Activated CD8-positive, alpha-beta memory T cell treated with anti-CD3 and anti-CD28 coated beads for 36 hours (primary cell): Measurements from ENCODE around the gene INHBE. TPM values are rescaled to one million over a fixed set of nuclear protein-coding genes. Genes with fewer than 3 reads are reported as not detected.
"Not testable (repeated sequence)": the region's sequence is repeated elsewhere in the genome, so short reads cannot be mapped to it uniquely, and the experiment has no call there.

Experiments used
- CTCF ChIA-PET: fragments of 350-600 bp; sonication (Branson Sonifier 250); formaldehyde crosslinking; loops from one replicate; lab custom pipeline; 2021; ENCODE audit warnings: antibody characterized with exemption; lab: Charles Lee
- POLR2A ChIA-PET: fragments of 350-600 bp; sonication (Branson Sonifier 250); formaldehyde crosslinking; loops from one replicate; lab custom pipeline; 2021; ENCODE audit warnings: antibody characterized with exemption; lab: Charles Lee
- total RNA-seq, 2 experiments: library from RNA; stranded (reverse); gene quantifications; one replicate each; pipeline ENCODE4 v1.2.3, GENCODE V29; 2021

Gene INHBE
- 1 to 10 TPM; 1.1 to 1.2 TPM for total RNA-seq

GRCh38 chr12:57454566-57455373 is at the start of gene INHBE:
TSS of gene INHBE (plus strand) at chr12:57455307. CDS start at chr12:57455537, 230 bp downstream.
- POLR2A ChIA-PET = interaction anchor here (0.6 kb wide), 3 partner anchors 25 to 730 kb away, joined by 4 to 8 read pairs (median 4); partner anchors contain the start of gene NACA
- CTCF ChIA-PET = interaction anchor here (1.0 to 3.2 kb wide), 13 partner anchors 8 to 226 kb away, joined by 3 to 16 read pairs (median 4); partner anchors contain the start of gene SHMT2

DNA sequence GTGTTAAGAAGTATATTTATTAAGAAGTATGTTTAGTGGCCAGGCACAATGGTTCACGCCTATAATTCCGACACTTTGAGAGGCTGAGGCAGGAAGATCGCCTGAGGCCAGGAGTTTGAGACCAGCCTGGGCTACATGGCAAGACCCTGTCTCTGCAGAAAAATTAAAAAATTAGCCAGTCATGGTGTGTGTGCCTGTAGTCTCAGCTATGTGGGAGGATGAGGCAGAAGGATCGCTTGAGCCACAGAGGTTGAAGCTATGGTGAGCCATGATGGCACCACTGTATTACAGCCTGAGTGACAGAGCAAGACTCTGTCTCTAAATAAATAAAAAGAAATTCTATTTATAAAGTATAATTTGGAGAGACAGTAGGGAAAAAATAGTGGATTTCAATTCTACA is 44.6 kb upstream of the INHBE start:
- ChIA-PET POLR2A (no interaction called here), CTCF (interaction anchor here (0.6 to 1.1 kb wide), 4 partner anchors 8 to 168 kb away, joined by 3 read pairs; no protein-coding TSS in a partner anchor)

DNA sequence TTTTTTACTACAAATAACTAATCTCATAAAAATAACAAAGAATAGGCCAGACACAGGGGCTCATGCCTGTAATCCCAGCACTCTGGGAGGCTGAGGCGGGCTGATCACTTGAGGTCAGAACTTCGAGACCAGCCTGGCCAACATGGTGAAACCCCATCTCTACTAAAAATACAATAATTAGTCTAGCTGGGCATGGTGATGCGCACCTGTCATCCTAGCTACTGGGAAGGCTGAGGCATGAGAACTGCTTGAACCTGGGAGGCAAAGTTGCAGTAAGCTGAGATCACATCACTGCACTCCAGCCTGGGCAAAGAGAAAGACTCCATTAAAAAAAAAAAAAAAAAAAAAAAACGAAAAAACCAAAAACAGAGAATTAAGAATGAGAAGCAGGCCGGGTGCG is 40.9 kb upstream of the INHBE start:
- POLR2A ChIA-PET = not testable (repeated sequence)
- CTCF ChIA-PET = interaction anchor here (0.7 kb wide), 1 partner anchor 98 kb away, joined by 4 read pairs; no protein-coding TSS in a partner anchor

DNA sequence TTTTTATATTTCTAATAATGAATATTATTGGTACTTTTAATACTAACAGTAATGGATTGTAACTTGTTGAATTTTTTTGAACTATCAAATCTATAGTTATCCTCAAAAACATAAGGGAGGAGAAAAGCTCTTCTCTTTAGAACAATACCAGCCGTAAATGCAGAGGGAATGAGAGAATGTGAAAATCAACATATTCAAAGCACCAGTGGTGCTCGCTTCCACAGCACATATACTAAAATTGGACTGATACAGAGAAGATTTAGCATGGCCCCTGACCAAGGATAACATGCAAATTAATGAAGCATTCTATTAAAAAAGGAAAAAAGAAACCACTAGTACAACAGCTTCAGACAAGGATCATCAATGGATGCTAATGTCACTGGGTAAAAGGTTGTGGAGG is 40.0 kb upstream of the INHBE start:
- POLR2A ChIA-PET = no interaction called here
- CTCF ChIA-PET = no interaction called here

- ChIA-PET POLR2A (no interaction called here), CTCF (no interaction called here)
Observed at GRCh38 chr12:57416039-57416996, 38.8 kb upstream of the INHBE start.

GRCh38 chr12:57418255-57418654 is 36.9 kb upstream of the INHBE start:
- CTCF ChIA-PET = interaction anchor here (0.5 to 0.8 kb wide), 3 partner anchors 8 to 141 kb away, joined by 3 read pairs; no protein-coding TSS in a partner anchor
- POLR2A ChIA-PET = no interaction called here

DNA sequence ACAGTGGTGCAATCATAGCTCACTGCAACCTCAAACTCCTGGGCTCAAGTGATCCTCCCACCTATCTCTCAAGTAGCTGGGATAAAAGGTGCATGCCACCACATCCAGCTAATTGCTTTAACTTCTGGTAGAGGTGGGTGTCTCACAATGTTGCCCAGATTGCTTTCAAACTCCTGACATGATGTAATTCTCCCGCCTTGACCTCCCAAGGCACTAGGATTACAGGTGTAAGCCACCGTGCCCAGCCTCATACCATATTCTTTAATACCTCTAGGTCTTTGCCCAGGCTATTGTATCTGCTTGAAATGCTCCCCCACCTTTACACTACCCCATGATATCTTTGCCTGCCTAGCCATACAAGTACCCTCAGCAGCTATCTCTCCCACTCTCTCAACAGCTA is 35.6 kb upstream of the INHBE start:
- CTCF ChIA-PET = no interaction called here

GRCh38 chr12:57420482-57420881 is 34.6 kb upstream of the INHBE start:
- POLR2A ChIA-PET = interaction anchor here (0.7 kb wide), 1 partner anchor 67 kb away, joined by 4 read pairs; no protein-coding TSS in a partner anchor
- CTCF ChIA-PET = no interaction called here

More for the DNA sequence above, 35.6 kb upstream of the INHBE start:
- POLR2A ChIA-PET = no interaction called here

- POLR2A ChIA-PET = not testable (repeated sequence)
Observed at GRCh38 chr12:57426948-57427347, 28.2 kb upstream of the INHBE start.

GRCh38 chr12:57428965-57429364 is 26.1 kb upstream of the INHBE start:
- ChIA-PET CTCF (interaction anchor here (0.6 to 1.4 kb wide), 3 partner anchors 24 to 93 kb away, joined by 3 read pairs; partner anchors contain the start of gene INHBE), POLR2A (no interaction called here)

More at GRCh38 chr12:57426948-57427347, 28.2 kb upstream of the INHBE start:
- CTCF ChIA-PET = interaction anchor here (0.6 kb wide), 1 partner anchor 29 kb away, joined by 3 read pairs; no protein-coding TSS in a partner anchor

GRCh38 chr12:57429473-57430111 is 25.5 kb upstream of the INHBE start:
- ChIA-PET CTCF (interaction anchor here (0.6 to 1.4 kb wide), 8 partner anchors 23 to 94 kb away, joined by 3 to 4 read pairs (median 3); partner anchors contain the start of genes GLI1 and INHBE), POLR2A (interaction anchor here (0.7 to 1.2 kb wide), 7 partner anchors 23 to 90 kb away, joined by 3 to 9 read pairs (median 4); partner anchors contain the start of gene INHBE)

GRCh38 chr12:57430112-57430930 is 24.8 kb upstream of the INHBE start:
- ChIA-PET CTCF (interaction anchor here (0.9 to 1.4 kb wide), 6 partner anchors 22 to 32 kb away, joined by 3 to 4 read pairs (median 4); partner anchors contain the start of genes GLI1 and INHBE), POLR2A (interaction anchor here (0.7 to 1.2 kb wide), 8 partner anchors 22 to 201 kb away, joined by 3 to 9 read pairs (median 4); partner anchors contain the start of genes INHBE and SHMT2)

DNA sequence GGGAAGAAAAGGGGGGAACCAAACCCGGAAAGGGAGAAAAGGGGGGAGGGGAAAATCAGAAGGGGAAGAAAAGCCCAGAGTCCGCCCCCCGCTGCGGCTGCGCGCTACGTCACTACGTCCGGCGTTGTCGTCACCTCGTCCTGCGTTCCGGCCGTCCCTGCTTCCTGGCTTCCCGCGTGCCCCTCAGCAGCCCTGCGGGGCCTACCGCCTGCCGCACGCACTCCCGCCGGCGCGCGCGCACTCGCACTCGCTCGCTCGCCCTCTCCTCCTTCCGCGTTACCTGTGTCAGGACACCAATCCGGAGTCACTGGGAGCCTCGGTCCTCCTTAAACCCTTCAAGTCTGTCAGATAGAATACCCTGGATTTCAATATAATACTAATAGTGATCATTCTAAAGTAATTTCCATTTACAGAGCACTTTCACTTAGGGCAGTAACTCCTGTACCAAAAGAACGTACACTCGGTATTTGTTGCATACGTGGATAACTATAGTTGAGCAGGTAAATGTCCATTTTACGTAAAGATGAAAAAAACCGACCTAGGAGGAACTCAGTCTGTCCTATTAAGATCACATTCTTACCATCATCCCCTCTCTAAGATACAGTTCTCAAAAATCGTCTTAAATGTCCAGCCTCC is 24.1 kb upstream of the INHBE start, which contains the start of gene R3HDM2:
Gene R3HDM2 (minus strand): TSS at position 113 of the 636 bp plus-strand sequence. CDS start 120,615 bp downstream, outside the sequence.
- ChIA-PET CTCF (interaction anchor here (0.7 to 1.6 kb wide), 2 partner anchors 19 to 21 kb away, joined by 3 to 5 read pairs; no protein-coding TSS in a partner anchor), POLR2A (interaction anchor here (0.9 kb wide), 1 partner anchor 201 kb away, joined by 3 read pairs; the partner anchor contains the start of gene SHMT2)

DNA sequence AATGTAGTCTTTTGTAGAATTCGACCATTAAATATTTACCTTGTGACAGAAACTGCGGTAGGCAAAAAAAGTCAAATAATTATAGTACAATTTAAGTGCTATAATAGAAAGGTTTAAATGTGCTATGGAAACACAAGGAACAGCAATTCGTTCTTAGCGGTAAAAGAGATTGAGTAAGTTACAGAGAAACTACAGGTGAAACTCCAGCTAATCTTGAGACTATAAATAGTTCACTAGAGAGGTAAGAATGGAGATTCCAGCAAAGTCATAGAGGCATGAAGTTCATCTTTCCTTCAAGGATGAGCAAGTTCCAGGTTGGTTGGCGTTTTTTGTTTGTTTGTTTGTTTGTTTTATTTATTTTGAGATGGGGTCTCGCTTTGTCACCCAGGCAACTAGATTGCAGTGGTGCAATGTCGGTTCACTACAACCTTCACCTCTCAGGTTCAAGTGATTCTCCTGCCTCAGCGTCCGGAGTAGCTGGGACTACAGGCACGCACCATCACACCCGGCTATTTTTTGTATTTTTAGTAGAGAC is 23.4 kb upstream of the INHBE start:
- CTCF ChIA-PET = interaction anchor here (0.6 to 1.6 kb wide), 4 partner anchors 19 to 114 kb away, joined by 3 to 5 read pairs (median 4); no protein-coding TSS in a partner anchor
- POLR2A ChIA-PET = no interaction called here

DNA sequence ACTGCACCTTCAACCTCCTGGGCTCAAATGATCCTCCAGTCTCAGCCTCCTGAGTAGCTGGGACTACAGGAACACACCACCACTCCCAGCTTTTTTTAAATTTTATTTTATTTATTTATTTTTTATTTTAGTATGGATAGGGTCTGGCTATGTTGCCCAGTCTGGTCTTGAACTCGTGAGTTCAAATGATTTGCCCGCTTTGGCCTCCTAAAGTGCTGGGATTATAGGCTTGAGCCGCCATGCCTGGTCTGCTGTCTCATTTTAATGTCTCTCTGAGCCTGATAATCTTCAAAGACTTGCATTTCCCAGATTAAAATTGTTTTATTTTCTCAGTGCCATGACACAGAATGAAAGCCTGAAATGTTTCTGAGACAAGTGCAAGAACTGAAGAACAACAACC is 21.7 kb upstream of the INHBE start:
- ChIA-PET POLR2A (no interaction called here), CTCF (interaction anchor here (0.6 to 1.6 kb wide), 4 partner anchors 14 to 51 kb away, joined by 3 to 5 read pairs (median 4); no protein-coding TSS in a partner anchor)
